NOMO-1 treated with DMSO at 0.1 percent for 48 hours (cell line): ENCODE data around the gene GUCY2C.

Experiments used
- DNase-seq: peaks from one replicate; lab custom pipeline; 2025; ENCODE audit not compliant: unreplicated experiment; lab: John Stamatoyannopoulos, UW

GUCY2C gene

GRCh38 chr12:14576896-14577295 lies 119.5 kb downstream of the GUCY2C start:
- no peak for DNase-seq

GRCh38 chr12:14575585-14575984 lies 120.8 kb downstream of the GUCY2C start:
- DNase-seq = no peak

GRCh38 chr12:14573118-14573517 lies 123.3 kb downstream of the GUCY2C start:
- DNase-seq = no peak

- DNase-seq = peak; percentile 21
These were observed 124.0 kb downstream of the GUCY2C start for GRCh38 chr12:14572401-14572800.

GRCh38 chr12:14571779-14572178 lies 124.6 kb downstream of the GUCY2C start:
- DNase-seq = no peak

GRCh38 chr12:14570231-14570630 lies 126.2 kb downstream of the GUCY2C start:
- no peak for DNase-seq

- DNase-seq = peak; percentile 15
These were observed 128.8 kb downstream of the GUCY2C start, which contains the start of gene PLBD1 for GRCh38 chr12:14567351-14568162. Gene PLBD1 (minus strand): TSS chr12:14567883. CDS start chr12:14567696, 187 bp downstream.

GRCh38 chr12:14564336-14564959 lies 132.0 kb downstream of the GUCY2C start:
- no peak for DNase-seq

GRCh38 chr12:14563046-14563445 lies 133.4 kb downstream of the GUCY2C start:
- DNase-seq = no peak
